HepG2 (cell line): Measurements from ENCODE around the gene SLC11A1. TPM values are rescaled to one million over a fixed set of nuclear protein-coding genes. Genes with fewer than 3 reads are reported as not detected.

Experiments
- HIVEP1 ChIP-seq: sonication (generic); formaldehyde crosslinking; IDR thresholded peaks from 2 replicates; pipeline ENCODE4 v1.4.0; 2020; ENCODE audit warnings: mild to moderate bottlenecking, missing genetic modification reagents
- IKZF4 ChIP-seq: sonication (generic); formaldehyde crosslinking; IDR thresholded peaks from 2 replicates; pipeline ENCODE4 v1.5.1; 2020; ENCODE audit warnings: borderline replicate concordance, mild to moderate bottlenecking, low read depth, missing genetic modification reagents; ENCODE audit errors: not compliant biosample characterization
- POLR2AphosphoS2 ChIP-seq: IDR thresholded peaks from 2 replicates; pipeline ENCODE4 v1.6.1; 2011; ENCODE audit warnings: low read depth, low read length, improper control_type of control experiment
- ZNF230 ChIP-seq: sonication (generic); formaldehyde crosslinking; IDR thresholded peaks from 2 replicates; pipeline ENCODE4 v1.4.0; 2020; ENCODE audit warnings: mild to moderate bottlenecking, missing genetic modification reagents
- ZNF598 ChIP-seq: sonication (generic); formaldehyde crosslinking; IDR thresholded peaks from 2 replicates; pipeline ENCODE4 v1.5.1; 2020; ENCODE audit warnings: mild to moderate bottlenecking, missing genetic modification reagents, borderline replicate concordance
- ZNF660 ChIP-seq: sonication (generic); formaldehyde crosslinking; IDR thresholded peaks from 2 replicates; pipeline ENCODE4 v1.5.1; 2020; ENCODE audit warnings: mild to moderate bottlenecking, low read depth, missing genetic modification reagents, borderline replicate concordance
- ZNF775 ChIP-seq: sonication (generic); formaldehyde crosslinking; IDR thresholded peaks from 2 replicates; pipeline ENCODE4 v1.4.0; 2020; ENCODE audit warnings: missing genetic modification reagents, mild to moderate bottlenecking, moderate library complexity, borderline replicate concordance
- polyA plus RNA-seq, 8 experiments: library from polyadenylated mRNA; depleted of rRNA in 3 of 8; stranded (reverse) in 7 of 8; unstranded in 1 of 8; fragments of >200 nt; fragmentation: Illumina TruSeq in 4 of 8; extraction: Trizol in 4 of 8; gene quantifications; 2 replicates each; pipeline versions ENCODE4 v1.2.1 to v1.2.3, GENCODE V29; 2011 to 2016; ENCODE audit warnings: low read depth in 4 of 8, missing spikeins in 1 of 8, mixed read lengths in 1 of 8; ENCODE audit not compliant: insufficient read depth in 1 of 8
- total RNA-seq, 5 experiments: library from RNA; depleted of rRNA; stranded (reverse); fragments of >200 nt; fragmentation: Illumina TruSeq; extraction: Trizol; gene quantifications; 2 replicates each; pipeline ENCODE4 v1.2.3, GENCODE V29; 2016; ENCODE audit warnings: low read depth in 1 of 5
- TF ChIP-seq, protein P1 (sequence below): sonication (generic); formaldehyde crosslinking; IDR thresholded peaks from 2 replicates; pipeline ENCODE4 v1.4.0; 2020; ENCODE audit warnings: mild to moderate bottlenecking, missing genetic modification reagents
- TF ChIP-seq, protein P2 (sequence below), 2 experiments: sonication (generic) in 1 of 2; formaldehyde crosslinking in 1 of 2; IDR thresholded peaks; 2 replicates each; pipeline versions ENCODE4 v1.6.1 to v1.9.0; 2014 to 2022; ENCODE audit warnings: antibody characterized with exemption in 1 of 2, borderline replicate concordance in 1 of 2, inconsistent platforms in 1 of 2, low read depth in 1 of 2, missing genetic modification reagents in 1 of 2
- TF ChIP-seq, protein P3 (sequence below): sonication (generic); formaldehyde crosslinking; IDR thresholded peaks from 2 replicates; pipeline ENCODE4 v1.4.0; 2020; ENCODE audit warnings: missing genetic modification reagents, borderline replicate concordance

Gene SLC11A1
- total and polyA plus RNA-seq, 2 of the 13 experiments (the other 11 are each of a cell fraction or from before 2014, with no cell fraction given), result 0.33 to 2.3 TPM

DNA sequence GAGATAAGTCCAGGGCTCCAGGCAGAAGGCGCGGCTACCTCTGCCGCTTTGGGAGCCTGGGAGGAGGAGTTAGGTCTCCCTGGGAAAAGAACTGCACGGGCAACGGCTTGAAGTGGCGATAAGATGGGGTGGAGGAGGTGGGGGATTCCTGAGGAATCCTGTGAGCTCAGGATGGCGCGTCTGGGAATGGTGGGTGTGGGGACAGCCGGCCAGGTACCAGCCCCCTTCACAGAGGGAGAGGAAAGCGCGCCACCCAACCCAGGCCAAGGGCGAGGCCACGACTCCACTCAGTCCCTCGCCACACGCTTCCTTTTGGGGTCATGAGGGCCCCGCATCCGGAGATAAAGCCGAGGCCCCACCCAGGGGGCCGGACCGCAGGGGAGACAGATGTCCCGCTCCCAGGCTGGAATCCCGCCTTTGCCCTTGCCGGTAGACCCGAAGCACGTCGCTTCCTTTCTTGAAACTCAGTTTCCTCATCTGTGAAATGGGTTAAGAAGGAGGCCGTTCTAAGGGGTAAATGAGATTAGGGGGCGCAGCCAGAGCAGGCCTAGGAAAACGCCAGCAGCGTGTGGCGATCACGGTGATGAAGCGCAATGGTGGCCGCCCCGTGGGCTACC lies 15.9 kb downstream of the SLC11A1 start (continued):
- TF ChIP-seq, protein P1, sequence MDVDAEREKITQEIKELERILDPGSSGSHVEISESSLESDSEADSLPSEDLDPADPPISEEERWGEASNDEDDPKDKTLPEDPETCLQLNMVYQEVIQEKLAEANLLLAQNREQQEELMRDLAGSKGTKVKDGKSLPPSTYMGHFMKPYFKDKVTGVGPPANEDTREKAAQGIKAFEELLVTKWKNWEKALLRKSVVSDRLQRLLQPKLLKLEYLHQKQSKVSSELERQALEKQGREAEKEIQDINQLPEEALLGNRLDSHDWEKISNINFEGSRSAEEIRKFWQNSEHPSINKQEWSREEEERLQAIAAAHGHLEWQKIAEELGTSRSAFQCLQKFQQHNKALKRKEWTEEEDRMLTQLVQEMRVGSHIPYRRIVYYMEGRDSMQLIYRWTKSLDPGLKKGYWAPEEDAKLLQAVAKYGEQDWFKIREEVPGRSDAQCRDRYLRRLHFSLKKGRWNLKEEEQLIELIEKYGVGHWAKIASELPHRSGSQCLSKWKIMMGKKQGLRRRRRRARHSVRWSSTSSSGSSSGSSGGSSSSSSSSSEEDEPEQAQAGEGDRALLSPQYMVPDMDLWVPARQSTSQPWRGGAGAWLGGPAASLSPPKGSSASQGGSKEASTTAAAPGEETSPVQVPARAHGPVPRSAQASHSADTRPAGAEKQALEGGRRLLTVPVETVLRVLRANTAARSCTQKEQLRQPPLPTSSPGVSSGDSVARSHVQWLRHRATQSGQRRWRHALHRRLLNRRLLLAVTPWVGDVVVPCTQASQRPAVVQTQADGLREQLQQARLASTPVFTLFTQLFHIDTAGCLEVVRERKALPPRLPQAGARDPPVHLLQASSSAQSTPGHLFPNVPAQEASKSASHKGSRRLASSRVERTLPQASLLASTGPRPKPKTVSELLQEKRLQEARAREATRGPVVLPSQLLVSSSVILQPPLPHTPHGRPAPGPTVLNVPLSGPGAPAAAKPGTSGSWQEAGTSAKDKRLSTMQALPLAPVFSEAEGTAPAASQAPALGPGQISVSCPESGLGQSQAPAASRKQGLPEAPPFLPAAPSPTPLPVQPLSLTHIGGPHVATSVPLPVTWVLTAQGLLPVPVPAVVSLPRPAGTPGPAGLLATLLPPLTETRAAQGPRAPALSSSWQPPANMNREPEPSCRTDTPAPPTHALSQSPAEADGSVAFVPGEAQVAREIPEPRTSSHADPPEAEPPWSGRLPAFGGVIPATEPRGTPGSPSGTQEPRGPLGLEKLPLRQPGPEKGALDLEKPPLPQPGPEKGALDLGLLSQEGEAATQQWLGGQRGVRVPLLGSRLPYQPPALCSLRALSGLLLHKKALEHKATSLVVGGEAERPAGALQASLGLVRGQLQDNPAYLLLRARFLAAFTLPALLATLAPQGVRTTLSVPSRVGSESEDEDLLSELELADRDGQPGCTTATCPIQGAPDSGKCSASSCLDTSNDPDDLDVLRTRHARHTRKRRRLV (CRISPR knock-in tag), result no peak; the same call in 1 of the 2 replicates
- TF ChIP-seq IKZF4, result peak; percentile 57
- TF ChIP-seq HIVEP1 (CRISPR knock-in tag), result peak; percentile 93
- TF ChIP-seq, protein P2, sequence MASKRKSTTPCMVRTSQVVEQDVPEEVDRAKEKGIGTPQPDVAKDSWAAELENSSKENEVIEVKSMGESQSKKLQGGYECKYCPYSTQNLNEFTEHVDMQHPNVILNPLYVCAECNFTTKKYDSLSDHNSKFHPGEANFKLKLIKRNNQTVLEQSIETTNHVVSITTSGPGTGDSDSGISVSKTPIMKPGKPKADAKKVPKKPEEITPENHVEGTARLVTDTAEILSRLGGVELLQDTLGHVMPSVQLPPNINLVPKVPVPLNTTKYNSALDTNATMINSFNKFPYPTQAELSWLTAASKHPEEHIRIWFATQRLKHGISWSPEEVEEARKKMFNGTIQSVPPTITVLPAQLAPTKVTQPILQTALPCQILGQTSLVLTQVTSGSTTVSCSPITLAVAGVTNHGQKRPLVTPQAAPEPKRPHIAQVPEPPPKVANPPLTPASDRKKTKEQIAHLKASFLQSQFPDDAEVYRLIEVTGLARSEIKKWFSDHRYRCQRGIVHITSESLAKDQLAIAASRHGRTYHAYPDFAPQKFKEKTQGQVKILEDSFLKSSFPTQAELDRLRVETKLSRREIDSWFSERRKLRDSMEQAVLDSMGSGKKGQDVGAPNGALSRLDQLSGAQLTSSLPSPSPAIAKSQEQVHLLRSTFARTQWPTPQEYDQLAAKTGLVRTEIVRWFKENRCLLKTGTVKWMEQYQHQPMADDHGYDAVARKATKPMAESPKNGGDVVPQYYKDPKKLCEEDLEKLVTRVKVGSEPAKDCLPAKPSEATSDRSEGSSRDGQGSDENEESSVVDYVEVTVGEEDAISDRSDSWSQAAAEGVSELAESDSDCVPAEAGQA (IDR thresholded peaks at IDR 0.05; ENCODE audit: low read depth), result peak; percentile 51; the same call in 1 of the 2 replicates
- TF ChIP-seq, protein P2 (CRISPR knock-in tag; IDR thresholded peaks at IDR 0.05; ENCODE audit: borderline replicate concordance), result no peak; the same call in 1 of the 2 replicates
- TF ChIP-seq POLR2AphosphoS2, result no peak
- TF ChIP-seq, protein P3, sequence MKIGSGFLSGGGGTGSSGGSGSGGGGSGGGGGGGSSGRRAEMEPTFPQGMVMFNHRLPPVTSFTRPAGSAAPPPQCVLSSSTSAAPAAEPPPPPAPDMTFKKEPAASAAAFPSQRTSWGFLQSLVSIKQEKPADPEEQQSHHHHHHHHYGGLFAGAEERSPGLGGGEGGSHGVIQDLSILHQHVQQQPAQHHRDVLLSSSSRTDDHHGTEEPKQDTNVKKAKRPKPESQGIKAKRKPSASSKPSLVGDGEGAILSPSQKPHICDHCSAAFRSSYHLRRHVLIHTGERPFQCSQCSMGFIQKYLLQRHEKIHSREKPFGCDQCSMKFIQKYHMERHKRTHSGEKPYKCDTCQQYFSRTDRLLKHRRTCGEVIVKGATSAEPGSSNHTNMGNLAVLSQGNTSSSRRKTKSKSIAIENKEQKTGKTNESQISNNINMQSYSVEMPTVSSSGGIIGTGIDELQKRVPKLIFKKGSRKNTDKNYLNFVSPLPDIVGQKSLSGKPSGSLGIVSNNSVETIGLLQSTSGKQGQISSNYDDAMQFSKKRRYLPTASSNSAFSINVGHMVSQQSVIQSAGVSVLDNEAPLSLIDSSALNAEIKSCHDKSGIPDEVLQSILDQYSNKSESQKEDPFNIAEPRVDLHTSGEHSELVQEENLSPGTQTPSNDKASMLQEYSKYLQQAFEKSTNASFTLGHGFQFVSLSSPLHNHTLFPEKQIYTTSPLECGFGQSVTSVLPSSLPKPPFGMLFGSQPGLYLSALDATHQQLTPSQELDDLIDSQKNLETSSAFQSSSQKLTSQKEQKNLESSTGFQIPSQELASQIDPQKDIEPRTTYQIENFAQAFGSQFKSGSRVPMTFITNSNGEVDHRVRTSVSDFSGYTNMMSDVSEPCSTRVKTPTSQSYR (CRISPR knock-in tag), result no peak; the same call in 1 of the 2 replicates
- no peak; the same call in 1 of the 2 replicates for TF ChIP-seq ZNF660 (CRISPR knock-in tag)
- 0 out of 2 replicates have a peak, but pooled peaks have one; percentile 12 for TF ChIP-seq ZNF775 (CRISPR knock-in tag)
- peak; percentile 94; the same call in 1 of the 2 replicates for TF ChIP-seq ZNF230 (CRISPR knock-in tag)
- no peak for TF ChIP-seq ZNF598 (CRISPR knock-in tag)
